H1 (cell line): Measurements from ENCODE around the gene EHBP1. TPM values are rescaled to one million over a fixed set of nuclear protein-coding genes. Genes with fewer than 3 reads are reported as not detected.

Experiments
- CTCF ChIA-PET: fragments of 300-600 bp; sonication (Branson Sonifier 250); formaldehyde crosslinking; loops from one replicate; lab custom pipeline; 2021; ENCODE audit not compliant: partially characterized antibody; lab: Charles Lee
- POLR2A ChIA-PET: fragments of 300-600 bp; sonication (Branson Sonifier 250); formaldehyde crosslinking; loops from one replicate; lab custom pipeline; 2021; ENCODE audit warnings: inconsistent platforms; ENCODE audit not compliant: partially characterized antibody; lab: Charles Lee
- DNase-seq, 2 experiments: peaks; one replicate each; pipeline versions ENCODE4 v3.0.0 to v3.0.0-alpha.2; 2010 to 2022; ENCODE audit warnings: low spot score in 2 of 2, low read depth in 1 of 2, mixed read lengths in 1 of 2
- FAIRE-seq: peaks from 2 replicates; lab custom pipeline; 2011; peaks lifted over from hg19 to GRCh38; lab: Jason Lieb, UNC
- H2AFZ ChIP-seq: 2 replicates; pipeline ENCODE4 v1.8.1; 2012; ENCODE audit warnings: low read length, inconsistent platforms
- H2AK5ac ChIP-seq: 2 replicates; pipeline ENCODE4 v1.6.1; 2013; ENCODE audit warnings: low read depth, low read length
- H2BK120ac ChIP-seq: replicated peaks from 2 replicates; pipeline ENCODE3; 2013; ENCODE audit warnings: low read depth, low read length, inconsistent platforms
- H2BK12ac ChIP-seq: 2 replicates; pipeline ENCODE4 v1.6.1; 2013; ENCODE audit warnings: low read depth, low read length
- H2BK15ac ChIP-seq: 2 replicates; pipeline ENCODE4 v1.6.1; 2013; ENCODE audit warnings: low read length
- H2BK20ac ChIP-seq: 2 replicates; pipeline ENCODE4 v1.6.1; 2013; ENCODE audit warnings: low read length
- H2BK5ac ChIP-seq: 2 replicates; pipeline ENCODE4 v1.6.1; 2013; ENCODE audit warnings: low read depth, low read length
- H3K14ac ChIP-seq: 2 replicates; pipeline ENCODE4 v1.6.1; 2013; ENCODE audit warnings: inconsistent platforms; ENCODE audit not compliant: insufficient read length
- H3K18ac ChIP-seq: 2 replicates; pipeline ENCODE4 v1.6.1; 2013; ENCODE audit warnings: low read length; ENCODE audit errors: extremely low read depth
- H3K23ac ChIP-seq: 2 replicates; pipeline ENCODE4 v1.6.1; 2013; ENCODE audit warnings: inconsistent platforms; ENCODE audit not compliant: insufficient read length
- H3K23me2 ChIP-seq: 2 replicates; pipeline ENCODE4 v1.6.1; 2013; ENCODE audit warnings: low read depth, low read length
- H3K27ac ChIP-seq: 2 replicates; pipeline ENCODE4 v1.6.1; 2011; ENCODE audit warnings: low read depth, low read length, inconsistent platforms
- H3K27me3 ChIP-seq, 4 experiments: replicated peaks in 1 of 4; 1 replicate in 1 of 4; 2 replicates in 3 of 4; pipeline versions ENCODE4 v1.6.1 to v1.8.1; 2011 to 2013; ENCODE audit warnings: low read length in 3 of 4, mild to moderate bottlenecking in 3 of 4, inconsistent platforms in 2 of 4, mixed read lengths in 2 of 4, moderate library complexity in 1 of 4; ENCODE audit not compliant: control insufficient read depth in 3 of 4, insufficient read depth in 3 of 4; ENCODE audit errors: extremely low read depth in 1 of 4
- H3K36me3 ChIP-seq, 4 experiments: 2 replicates each; pipeline versions ENCODE4 v1.6.1 to v1.8.1; 2011 to 2013; ENCODE audit warnings: mild to moderate bottlenecking in 4 of 4, low read length in 3 of 4, moderate library complexity in 2 of 4, control low read depth in 1 of 4, inconsistent platforms in 1 of 4; ENCODE audit not compliant: insufficient read depth in 4 of 4, control insufficient read depth in 2 of 4
- H3K4ac ChIP-seq: replicated peaks from 2 replicates; pipeline ENCODE3; 2013; ENCODE audit warnings: low read length, low read depth, mixed read lengths, inconsistent platforms; ENCODE audit not compliant: insufficient read length
- H3K4me1 ChIP-seq, 4 experiments: replicated peaks in 1 of 4; 1 replicate in 1 of 4; 2 replicates in 3 of 4; pipeline versions ENCODE4 v1.6.1 to v1.8.1; 2011 to 2013; ENCODE audit warnings: low read length in 3 of 4, inconsistent platforms in 2 of 4, mixed read lengths in 1 of 4; ENCODE audit not compliant: insufficient read depth in 4 of 4, control insufficient read depth in 3 of 4
- H3K4me2 ChIP-seq, 2 experiments: 2 replicates each; pipeline versions ENCODE4 v1.6.1 to v1.8.1; 2011 to 2013; ENCODE audit warnings: low read depth in 2 of 2, low read length in 2 of 2, control low read depth in 1 of 2, inconsistent platforms in 1 of 2, mild to moderate bottlenecking in 1 of 2; ENCODE audit not compliant: insufficient read depth in 1 of 2
- H3K4me3 ChIP-seq, 4 experiments: fragments of 200-600, 300-600 bp in 1 of 4; sonication (generic), shearing (Covaris generic), sonication (Bioruptor Twin) in 1 of 4; 2 replicates each; pipeline versions ENCODE4 v1.5.1 to v1.8.1; 2011 to 2016; ENCODE audit warnings: low read length in 4 of 4, low read depth in 3 of 4, control low read depth in 2 of 4, inconsistent platforms in 2 of 4, mild to moderate bottlenecking in 2 of 4, mixed read lengths in 1 of 4, moderate library complexity in 1 of 4; ENCODE audit not compliant: insufficient read depth in 2 of 4; ENCODE audit errors: extremely low read depth in 1 of 4
- H3K56ac ChIP-seq: replicated peaks from 2 replicates; pipeline ENCODE3; 2013; ENCODE audit warnings: low read depth, mild to moderate bottlenecking, mixed read lengths, low read length, inconsistent platforms; ENCODE audit not compliant: insufficient read length
- H3K79me1 ChIP-seq: 2 replicates; pipeline ENCODE4 v1.6.1; 2013; ENCODE audit warnings: low read depth, low read length, control low read depth
- H3K79me2 ChIP-seq, 2 experiments: 2 replicates each; pipeline versions ENCODE4 v1.6.1 to v1.8.1; 2012 to 2013; ENCODE audit warnings: low read length in 2 of 2, mild to moderate bottlenecking in 2 of 2, inconsistent platforms in 1 of 2; ENCODE audit not compliant: insufficient read depth in 2 of 2, control insufficient read depth in 1 of 2
- H3K9ac ChIP-seq, 4 experiments: replicated peaks in 1 of 4; 1 replicate in 1 of 4; 2 replicates in 3 of 4; pipeline versions ENCODE4 v1.6.1 to v1.8.1; 2011 to 2013; ENCODE audit warnings: low read depth in 3 of 4, low read length in 3 of 4, control low read depth in 2 of 4, mild to moderate bottlenecking in 2 of 4, moderate library complexity in 2 of 4, inconsistent platforms in 1 of 4; ENCODE audit errors: extremely low read depth in 1 of 4
- H3K9me3 ChIP-seq, 2 experiments: 2 replicates each; pipeline versions ENCODE4 v1.6.1 to v1.8.1; 2012 to 2013; ENCODE audit warnings: mild to moderate bottlenecking in 2 of 2, moderate library complexity in 2 of 2, control low read depth in 1 of 2, inconsistent platforms in 1 of 2, low read depth in 1 of 2, low read length in 1 of 2, mixed read lengths in 1 of 2; ENCODE audit not compliant: insufficient read depth in 2 of 2
- H4K20me1 ChIP-seq, 2 experiments: replicated peaks in 1 of 2; 2 replicates each; pipeline versions ENCODE3 to v1.8.1; 2011 to 2013; ENCODE audit warnings: inconsistent platforms in 2 of 2, low read length in 2 of 2, mild to moderate bottlenecking in 1 of 2; ENCODE audit not compliant: insufficient read depth in 2 of 2, control insufficient read depth in 1 of 2
- H4K5ac ChIP-seq: 2 replicates; pipeline ENCODE4 v1.6.1; 2013; ENCODE audit warnings: low read length, low read depth, mixed read lengths, inconsistent platforms; ENCODE audit not compliant: insufficient read length
- H4K8ac ChIP-seq: 2 replicates; pipeline ENCODE4 v1.8.0; 2013; ENCODE audit warnings: mild to moderate bottlenecking, moderate library complexity, low read length, inconsistent platforms; ENCODE audit not compliant: insufficient read depth; ENCODE audit errors: extremely low read depth
- H4K91ac ChIP-seq: replicated peaks from 2 replicates; pipeline ENCODE3; 2013; ENCODE audit warnings: low read length, mixed read lengths, inconsistent platforms; ENCODE audit not compliant: insufficient read length
- KDM4A ChIP-seq: IDR thresholded peaks from one replicate; pipeline ENCODE4 v1.7.1; 2012; ENCODE audit warnings: low read depth, mild to moderate bottlenecking, moderate library complexity, low read length, inconsistent platforms; ENCODE audit not compliant: severe bottlenecking
- MAFK ChIP-seq: IDR thresholded peaks from 2 replicates; pipeline ENCODE4 v1.6.1; 2012; ENCODE audit warnings: low read depth, mild to moderate bottlenecking, improper control_type of control experiment, low read length
- RBBP5 ChIP-seq: IDR thresholded peaks from 2 replicates; pipeline ENCODE4 v1.7.1; 2012; ENCODE audit warnings: low read depth, mild to moderate bottlenecking, inconsistent platforms, low read length, moderate library complexity, borderline replicate concordance
- whole genome bisulfite sequencing, 2 experiments: shearing (Covaris generic) in 1 of 2; methylation state at CpG; one replicate each; pipeline versions ENCODE4 v1.1.6 to v1.1.7; 2013 to 2015; ENCODE audit warnings: low lambda C conversion rate in 2 of 2, mixed read lengths in 2 of 2, inconsistent platforms in 1 of 2, low coverage in 1 of 2, missing lambda C conversion rate in 1 of 2; ENCODE audit not compliant: insufficient replicate concordance in 2 of 2, insufficient coverage in 1 of 2, insufficient read length in 1 of 2; ENCODE audit errors: extremely low coverage in 1 of 2, missing lambda C conversion rate in 1 of 2; 5-methylcytosine and 5-hydroxymethylcytosine counted together
- polyA plus RNA-seq, 7 experiments: library from polyadenylated mRNA; depleted of rRNA in 3 of 7; stranded (reverse) in 5 of 7; unstranded in 2 of 7; fragments of >200 nt in 5 of 7; fragments of 200-250 nt in 2 of 7; gene quantifications; 1 replicate in 5 of 7; 2 replicates in 1 of 7; 4 replicates in 1 of 7; pipeline versions ENCODE4 v1.2.1 to v1.2.3, GENCODE V29; 2011 to 2013; ENCODE audit warnings: missing spikeins in 2 of 7, mixed read lengths in 2 of 7
- total RNA-seq: library from RNA; stranded (reverse); fragmentation: NEBNext Ultra II Directional; extraction: Animal tissue kit (Norgen Biotek cat#: 25700); gene quantifications from 2 replicates; pipeline ENCODE4 v1.2.1, GENCODE V29; 2021

Gene EHBP1
- total and polyA plus RNA-seq, 2 of the 8 experiments (the other 6 are each of a cell fraction or from before 2014, with no cell fraction given) = 12.0 to 64.1 TPM

- H2AK5ac ChIP-seq = no peak overlapping the region
- no peak overlapping the region for H3K18ac ChIP-seq
- FAIRE-seq = no peak
- CTCF ChIA-PET = no interaction called here
- H3K27ac ChIP-seq = no peak overlapping the region
- H3K14ac ChIP-seq = no peak overlapping the region
- no peak overlapping the region for H3K4me3 ChIP-seq
- peaks cover 0 to 1% (median 0%) of the 10 kb centered on the region in 4 experiments; a peak in 1 of 7 replicates for H3K27me3 ChIP-seq
- WGBS, 2 experiments = 96% methylated on average over 3 of the region's 3 CpGs; no CpG with 5 or more reads in 1 of the 2 experiments
- no peak overlapping the region for H2BK12ac ChIP-seq
- H3K23ac ChIP-seq = no peak overlapping the region
- H2BK15ac ChIP-seq = no peak overlapping the region
- no peak overlapping the region for H2BK20ac ChIP-seq
- no peak overlapping the region for H3K4me2 ChIP-seq
- H4K8ac ChIP-seq = no peak overlapping the region
- H3K4ac ChIP-seq = no peak overlapping the region
- TF ChIP-seq MAFK = no peak
- no peak for TF ChIP-seq KDM4A
- TF ChIP-seq RBBP5 = no peak
- H3K4me1 ChIP-seq = no peaks in the 10 kb centered on the region
- H4K5ac ChIP-seq = no peak overlapping the region
- H3K56ac ChIP-seq = no peak overlapping the region
- H4K91ac ChIP-seq = no peak overlapping the region
- peaks cover 0 to 3% (median 1%) of the 10 kb centered on the region in 4 experiments; a peak in 2 of 8 replicates for H3K36me3 ChIP-seq
- H3K79me1 ChIP-seq = no peaks in the 10 kb centered on the region
- H4K20me1 ChIP-seq = no peaks in the 10 kb centered on the region
- H2BK5ac ChIP-seq = no peak overlapping the region
- no peak overlapping the region for H2AFZ ChIP-seq
- POLR2A ChIA-PET = no interaction called here
- DNase-seq = no peak
- H3K9ac ChIP-seq = no peak overlapping the region
- H2BK120ac ChIP-seq = no peak overlapping the region
- no peaks in the 10 kb centered on the region for H3K79me2 ChIP-seq
- H3K23me2 ChIP-seq = no peaks in the 10 kb centered on the region
- no peaks in the 10 kb centered on the region for H3K9me3 ChIP-seq
Observed at GRCh38 chr2:62958206-62958605, 252.7 kb downstream of the EHBP1 start.
